GM19193 (cell line): ENCODE data around the gene MRPS2.

Source experiments
- POLR2A ChIP-seq: IDR thresholded peaks from 4 replicates; pipeline ENCODE4 v1.6.1; 2011; ENCODE audit not compliant: insufficient read depth, insufficient read length; ENCODE audit errors: extremely low read depth

MRPS2 gene

GRCh38 chr9:135478829-135479468, 21.5 kb upstream of the MRPS2 start:
- no peak for TF ChIP-seq POLR2A

DNA sequence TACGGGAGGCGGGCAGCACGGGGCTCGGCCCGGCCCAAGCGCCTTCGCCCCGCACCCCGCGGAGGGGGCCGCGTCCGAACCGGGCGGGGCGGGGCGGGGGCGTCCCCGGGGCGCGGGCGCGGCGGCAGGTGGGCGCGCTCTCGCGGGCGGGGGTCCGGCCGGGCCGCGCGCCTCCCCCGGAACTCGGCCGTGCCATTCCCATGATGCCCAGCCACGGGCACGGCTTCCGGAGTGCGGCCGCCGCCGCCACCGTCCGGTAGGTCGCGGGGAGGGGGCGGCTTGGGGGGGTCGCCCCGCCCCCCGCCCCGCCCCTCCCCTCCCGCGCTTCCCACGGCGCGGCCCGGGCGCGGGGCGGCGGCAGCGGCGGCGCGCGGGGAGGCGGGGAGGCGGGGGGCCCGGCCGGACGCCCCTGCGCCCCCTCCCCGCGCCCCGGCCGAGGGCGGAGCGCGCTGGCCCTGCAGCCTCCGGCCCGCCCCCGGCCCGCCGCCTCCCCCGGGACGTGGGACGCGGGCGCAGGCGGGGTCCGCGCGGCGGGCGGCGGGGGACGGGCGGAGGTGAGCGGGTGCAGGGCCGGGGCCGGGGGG, 20.9 kb upstream of the MRPS2 start, which contains the start of gene PPP1R26:
TSS of gene PPP1R26 (plus strand) at position 314 of the 584 bp plus-strand sequence. CDS start 4,729 bp downstream, outside the sequence.
- TF ChIP-seq POLR2A, result no peak

- no peak for TF ChIP-seq POLR2A
Observed at GRCh38 chr9:135480071-135480939, 20.2 kb upstream of the MRPS2 start.

DNA sequence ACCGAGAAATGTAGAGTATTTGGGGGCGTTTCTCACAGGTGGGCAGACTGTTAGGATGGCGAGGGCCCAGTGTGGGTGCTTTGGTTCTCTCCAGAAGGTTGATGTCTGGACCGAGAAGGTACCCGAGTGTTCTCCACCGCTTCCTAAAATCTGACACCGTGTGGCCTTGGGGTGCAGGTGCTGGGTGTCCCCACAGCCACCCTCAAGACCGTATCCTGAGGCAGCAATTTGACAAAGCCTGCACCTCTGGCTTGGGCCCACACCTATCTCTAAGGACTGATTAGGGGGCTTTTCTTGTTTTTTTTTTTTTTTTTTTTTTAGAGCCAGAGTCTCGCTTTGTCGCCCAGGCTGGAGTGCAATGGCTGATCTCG, 19.6 kb upstream of the MRPS2 start:
- TF ChIP-seq POLR2A, result no peak

DNA sequence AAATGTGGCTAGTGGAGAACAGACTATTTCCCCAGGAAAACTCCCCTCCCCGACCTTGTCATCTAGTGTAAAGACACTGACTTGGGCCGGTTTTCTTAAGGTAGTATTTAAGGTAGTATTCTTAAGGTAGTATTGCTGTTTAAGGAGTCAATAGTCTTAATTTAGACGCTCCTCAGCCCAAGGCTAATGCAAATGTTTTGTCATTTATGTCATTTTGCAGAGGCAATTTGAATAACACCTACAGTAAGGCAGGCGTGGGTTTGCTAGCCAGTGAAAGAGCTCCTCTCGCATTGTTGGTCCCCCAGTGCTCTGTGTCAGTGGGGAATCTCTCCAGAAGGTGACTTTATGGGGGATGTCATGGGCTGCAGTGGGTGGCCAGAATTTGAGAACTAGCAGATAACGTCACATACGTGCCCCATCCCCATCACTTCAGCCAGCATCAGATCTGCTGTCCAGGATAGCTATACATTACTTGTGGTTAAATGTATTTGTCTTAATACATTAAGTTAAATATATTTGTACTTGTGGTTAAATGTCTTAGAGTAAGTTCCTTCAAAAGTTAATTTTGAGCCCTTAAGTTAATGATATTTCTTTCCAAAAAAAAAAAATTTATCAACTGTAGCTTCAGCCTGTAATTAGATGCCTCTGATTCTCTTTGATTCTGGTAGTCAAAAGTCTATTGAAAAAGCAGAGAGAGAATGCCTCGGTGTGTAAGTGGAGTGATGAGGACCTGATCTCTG, 18.3 kb upstream of the MRPS2 start:
- no peak for TF ChIP-seq POLR2A

- no peak for TF ChIP-seq POLR2A
Observed at GRCh38 chr9:135484460-135485277, 15.8 kb upstream of the MRPS2 start.

GRCh38 chr9:135485385-135485784, 15.1 kb upstream of the MRPS2 start:
- TF ChIP-seq POLR2A, result no peak

DNA sequence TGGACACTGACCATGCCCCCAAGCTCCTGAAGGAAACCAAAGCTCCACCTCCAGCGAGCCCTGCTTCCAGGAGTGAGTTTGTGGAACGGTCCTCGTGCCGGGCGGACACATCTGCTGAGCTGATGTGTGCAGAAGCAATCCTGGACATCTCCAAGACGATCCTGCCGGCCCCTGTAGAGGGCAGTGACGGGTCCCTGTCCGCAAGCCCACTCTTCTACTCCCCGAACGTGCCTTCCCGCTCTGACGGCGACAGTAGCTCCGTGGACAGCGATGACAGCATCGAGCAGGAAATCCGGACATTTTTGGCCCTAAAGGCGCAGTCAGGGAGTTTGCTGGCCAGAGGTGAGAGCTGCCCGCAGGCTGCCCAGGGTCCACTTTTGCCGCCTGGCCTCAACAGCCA, 14.7 kb upstream of the MRPS2 start:
- no peak for TF ChIP-seq POLR2A

- TF ChIP-seq POLR2A, result no peak
Observed at GRCh38 chr9:135486267-135487065, 14.0 kb upstream of the MRPS2 start.

GRCh38 chr9:135487281-135488012, 13.0 kb upstream of the MRPS2 start:
- no peak for TF ChIP-seq POLR2A

- no peak for TF ChIP-seq POLR2A
Observed at GRCh38 chr9:135488013-135488330, 12.5 kb upstream of the MRPS2 start.

GRCh38 chr9:135488527-135488926, 12.0 kb upstream of the MRPS2 start:
- no peak for TF ChIP-seq POLR2A
